HUES6 (cell line): ENCODE data around the gene SGK1.

ENCODE experiments used
- H3K27ac ChIP-seq: 2 replicates; pipeline ENCODE4 v1.7.0; 2013; ENCODE audit warnings: low read depth, mild to moderate bottlenecking, low read length, inconsistent platforms
- H3K27me3 ChIP-seq: 2 replicates; pipeline ENCODE4 v1.6.1; 2013; ENCODE audit warnings: low read length; ENCODE audit not compliant: control insufficient read depth, insufficient read depth
- H3K36me3 ChIP-seq: 2 replicates; pipeline ENCODE4 v1.6.1; 2013; ENCODE audit warnings: low read length; ENCODE audit not compliant: control insufficient read depth, insufficient read depth
- H3K4me1 ChIP-seq: 2 replicates; pipeline ENCODE4 v1.6.1; 2013; ENCODE audit warnings: low read length; ENCODE audit not compliant: control insufficient read depth, insufficient read depth
- H3K4me3 ChIP-seq: 2 replicates; pipeline ENCODE4 v1.5.1; 2013; ENCODE audit warnings: low read depth, low read length
- H3K9ac ChIP-seq: one replicate; pipeline ENCODE4 v1.6.1; 2013; ENCODE audit warnings: mild to moderate bottlenecking, low read length
- H3K9me3 ChIP-seq: 2 replicates; pipeline ENCODE4 v1.6.1; 2013; ENCODE audit warnings: low read depth, low read length; ENCODE audit not compliant: control insufficient read depth, insufficient read depth

The SGK1 gene

DNA sequence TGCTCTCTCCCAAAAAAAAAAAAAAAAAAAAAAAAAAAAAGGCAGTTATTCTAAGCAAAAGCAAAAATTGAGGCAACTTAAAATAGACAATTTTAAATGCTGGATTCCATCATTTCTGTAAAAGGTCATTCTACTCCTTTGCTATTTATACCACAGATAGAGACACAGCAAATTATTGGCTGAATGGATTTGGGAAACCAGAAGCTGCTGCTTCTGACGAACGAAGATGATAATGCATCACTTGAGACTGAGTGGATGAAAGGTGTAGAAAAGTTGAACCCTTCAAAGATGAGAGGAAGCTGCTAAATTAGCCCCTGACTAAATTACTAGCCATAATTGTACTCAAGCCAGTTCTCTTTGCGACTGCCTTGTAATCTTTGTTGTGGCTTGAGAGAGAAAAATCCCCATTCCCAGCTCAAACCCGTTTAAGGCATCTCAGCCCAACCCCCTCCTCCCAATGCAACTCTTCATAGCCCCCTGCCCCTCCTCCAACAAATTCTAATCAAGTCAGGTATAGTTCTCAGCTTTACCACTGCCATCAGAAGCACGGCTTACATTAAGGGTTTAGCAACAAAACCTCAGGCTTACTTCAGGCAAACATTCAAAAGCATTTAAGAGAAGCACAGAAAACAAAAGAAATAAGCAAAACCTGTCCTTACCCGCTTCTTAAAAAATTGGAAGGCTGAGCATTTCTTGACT lies 1.0 kb downstream of the SGK1 start:
- H3K9ac ChIP-seq, result peak overlapping the region; percentile 38

DNA sequence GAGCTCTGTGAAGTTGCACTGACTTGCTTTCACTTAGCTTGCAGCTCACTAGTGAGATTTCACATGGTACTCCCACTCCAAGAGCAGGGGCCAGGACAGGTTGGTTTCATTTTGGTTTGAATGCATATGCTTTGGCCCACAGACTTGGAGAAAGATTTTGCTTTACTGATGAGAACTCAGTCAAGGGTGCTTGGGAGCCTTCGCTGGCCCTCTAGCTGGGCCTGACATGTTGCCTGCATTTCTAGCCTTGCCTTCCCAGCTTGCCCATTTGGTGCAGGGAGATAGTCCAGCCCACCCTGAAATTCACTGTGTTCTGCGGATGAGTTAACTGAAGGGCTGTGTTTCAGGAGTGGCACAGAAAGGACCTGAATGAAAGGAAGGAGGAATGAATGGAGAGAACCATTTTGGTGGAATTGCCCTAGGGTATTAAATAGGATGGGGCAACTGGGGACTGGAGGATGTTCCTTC lies 1.9 kb downstream of the SGK1 start:
- Histone ChIP-seq H3K27ac (no peak overlapping the region), H3K36me3 (no peaks in the 10 kb centered on the region), H3K9ac (no peak overlapping the region), H3K9me3 (no peaks in the 10 kb centered on the region), H3K4me3 (no peak overlapping the region), H3K4me1 (peaks cover 38% of the 10 kb centered on the region), H3K27me3 (peaks cover 33% of the 10 kb centered on the region)

More for the DNA sequence above, 1.0 kb downstream of the SGK1 start:
- H3K27ac ChIP-seq, result no peak overlapping the region
- H3K27me3 ChIP-seq, result peaks cover 33% of the 10 kb centered on the region
- peak overlapping the region; percentile 78 for H3K4me3 ChIP-seq
- H3K9me3 ChIP-seq, result no peaks in the 10 kb centered on the region
- peaks cover 35% of the 10 kb centered on the region for H3K4me1 ChIP-seq
- H3K36me3 ChIP-seq, result no peaks in the 10 kb centered on the region

DNA sequence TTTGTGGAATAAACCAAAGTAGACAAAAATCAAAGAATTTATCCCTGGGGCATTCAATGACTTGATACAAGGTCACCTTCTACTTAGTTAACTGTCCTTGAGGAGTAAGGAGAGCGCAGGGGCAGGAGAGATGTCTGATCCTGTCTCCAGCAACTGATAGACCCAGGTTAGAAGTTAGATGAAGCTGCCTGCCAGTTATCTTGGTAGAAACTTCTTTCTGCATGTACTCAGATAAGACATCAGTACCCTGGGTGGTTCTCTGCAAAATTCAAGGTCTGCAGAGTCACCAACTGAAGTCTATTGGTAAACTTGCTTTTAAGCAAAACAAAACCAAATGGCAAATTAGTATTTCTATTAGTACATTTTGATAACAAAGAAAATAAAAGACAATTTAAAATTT lies 2.7 kb downstream of the SGK1 start:
- H3K27me3 ChIP-seq, result peaks cover 32% of the 10 kb centered on the region
- no peak overlapping the region for H3K4me3 ChIP-seq
- H3K27ac ChIP-seq, result no peak overlapping the region
- H3K9me3 ChIP-seq, result no peaks in the 10 kb centered on the region
- H3K36me3 ChIP-seq, result no peaks in the 10 kb centered on the region
- no peak overlapping the region for H3K9ac ChIP-seq
- H3K4me1 ChIP-seq, result peaks cover 41% of the 10 kb centered on the region

DNA sequence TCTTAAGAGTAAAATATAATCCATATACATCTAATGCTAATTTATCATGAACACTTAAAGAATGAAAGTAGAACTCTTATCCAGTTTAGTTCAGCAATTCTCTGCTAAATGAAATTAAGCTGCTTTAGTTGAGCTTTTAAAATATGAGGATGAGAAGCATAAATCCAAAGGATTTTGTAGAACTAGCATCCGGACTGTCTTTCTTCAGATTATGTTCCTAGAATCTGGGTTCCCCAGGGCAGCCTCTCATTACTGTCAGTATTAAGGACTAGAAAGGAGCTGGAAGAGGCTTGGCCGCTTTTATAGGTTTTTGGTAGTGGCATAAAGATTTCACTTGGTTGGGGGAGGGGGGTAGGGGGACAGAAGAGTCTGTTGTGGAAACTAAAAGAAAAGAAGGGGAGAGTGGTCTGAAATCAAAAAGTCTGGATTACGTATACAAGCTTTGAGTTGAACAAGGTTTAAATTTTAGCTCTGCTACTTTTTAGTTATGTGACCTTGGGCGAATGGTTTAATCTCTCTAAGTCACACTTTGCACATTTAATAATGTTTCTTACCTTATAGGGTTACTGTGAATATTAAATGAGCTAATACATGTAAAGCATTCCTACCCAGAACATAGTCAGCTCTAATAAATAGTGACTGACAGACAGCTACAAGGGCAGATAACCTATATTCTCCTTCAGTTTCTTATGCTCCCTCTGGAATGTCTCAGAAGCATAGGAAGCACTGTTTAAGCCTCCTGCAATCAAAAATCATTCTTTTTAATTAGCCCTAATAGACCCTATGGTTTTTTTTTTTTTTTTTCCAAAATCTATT lies 3.7 kb downstream of the SGK1 start:
- H3K36me3 ChIP-seq, result no peaks in the 10 kb centered on the region
- no peaks in the 10 kb centered on the region for H3K9me3 ChIP-seq
- no peak overlapping the region for H3K4me3 ChIP-seq
- peaks cover 29% of the 10 kb centered on the region for H3K27me3 ChIP-seq
- peaks cover 46% of the 10 kb centered on the region for H3K4me1 ChIP-seq
- no peak overlapping the region for H3K27ac ChIP-seq
- no peak overlapping the region for H3K9ac ChIP-seq

DNA sequence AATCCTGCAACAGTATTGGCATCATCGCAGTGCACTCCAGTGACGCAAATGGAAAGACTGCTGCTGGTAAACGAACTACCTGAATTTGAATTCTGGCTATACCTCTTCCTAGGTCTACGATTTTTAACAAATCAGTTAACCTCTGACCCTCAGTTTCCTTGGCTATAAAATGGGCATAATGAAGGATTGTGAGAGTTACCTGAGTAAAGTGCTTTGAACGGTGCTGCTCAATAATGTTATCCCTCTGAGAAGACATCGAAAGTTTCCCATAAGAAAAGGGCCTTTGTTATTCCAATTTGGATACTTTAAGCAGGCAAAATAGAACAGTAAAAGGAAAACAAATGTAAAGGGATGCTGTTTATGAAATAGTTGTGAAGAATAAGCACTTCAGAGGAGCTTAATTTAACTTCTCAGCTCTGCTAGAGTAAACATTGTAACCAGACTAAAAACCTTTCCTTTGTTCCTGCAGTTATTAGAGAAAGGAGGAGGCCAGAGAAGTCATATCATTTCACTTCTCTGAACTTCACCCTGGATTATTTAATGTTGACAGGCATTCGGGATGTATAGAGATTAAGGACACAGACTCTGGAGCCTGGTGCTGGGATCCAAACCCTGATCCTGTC lies 5.8 kb downstream of the SGK1 start:
- Histone ChIP-seq H3K4me3 (no peak overlapping the region), H3K36me3 (no peaks in the 10 kb centered on the region), H3K9ac (no peak overlapping the region), H3K4me1 (peaks cover 41% of the 10 kb centered on the region), H3K9me3 (no peaks in the 10 kb centered on the region), H3K27me3 (peaks cover 9% of the 10 kb centered on the region), H3K27ac (no peak overlapping the region)

DNA sequence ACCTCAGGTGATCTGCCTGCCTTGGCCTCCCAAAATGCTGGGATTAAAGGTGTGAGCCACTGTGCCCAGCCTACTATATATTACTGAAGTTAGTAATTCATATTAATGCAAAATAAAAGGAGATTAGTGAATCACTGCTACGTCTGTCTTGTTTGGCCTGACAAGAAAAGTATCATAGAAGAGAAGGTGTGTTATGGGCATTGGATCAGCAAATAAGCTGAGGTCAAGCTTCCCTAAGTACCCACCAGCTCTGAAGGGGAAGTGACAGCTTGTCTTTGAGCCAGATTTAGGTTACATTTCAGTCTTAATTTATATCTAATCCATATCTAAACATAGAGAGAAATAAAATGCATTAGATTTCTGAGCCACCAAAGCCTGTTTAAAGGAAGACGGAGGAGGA lies 7.1 kb downstream of the SGK1 start:
- Histone ChIP-seq H3K9me3 (no peaks in the 10 kb centered on the region), H3K4me1 (peaks cover 29% of the 10 kb centered on the region), H3K27ac (no peak overlapping the region), H3K27me3 (no peaks in the 10 kb centered on the region), H3K4me3 (no peak overlapping the region), H3K36me3 (no peaks in the 10 kb centered on the region), H3K9ac (no peak overlapping the region)

DNA sequence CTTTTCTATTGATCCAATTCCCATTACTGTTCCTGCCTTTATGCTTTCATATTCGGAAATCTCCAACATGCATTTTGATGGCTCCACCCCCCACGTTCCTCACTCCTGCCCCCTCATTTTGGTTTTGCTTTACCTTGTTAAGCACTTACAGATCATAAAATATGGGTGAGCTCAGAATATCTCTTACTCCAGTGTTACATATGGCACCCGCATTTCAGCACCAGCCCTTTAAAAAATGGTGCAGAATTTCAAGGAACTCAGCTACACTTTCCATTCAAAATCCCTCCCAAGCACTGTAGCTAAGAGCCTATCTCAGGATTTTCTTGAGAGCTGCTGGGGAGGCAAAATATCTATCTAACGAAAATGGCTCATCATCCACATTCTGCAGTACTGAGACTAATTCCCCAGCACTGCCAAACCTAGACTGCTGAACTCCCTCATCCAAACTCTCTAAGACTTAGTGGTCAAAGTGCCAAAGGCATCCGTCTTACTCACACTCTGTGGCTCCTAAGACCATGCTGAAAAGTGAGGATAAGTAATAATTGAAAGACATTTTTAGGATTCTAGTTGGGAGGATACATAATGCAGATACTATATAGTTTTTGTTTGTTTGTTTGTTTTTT lies 7.8 kb downstream of the SGK1 start:
- H3K4me3 ChIP-seq, result no peak overlapping the region

DNA sequence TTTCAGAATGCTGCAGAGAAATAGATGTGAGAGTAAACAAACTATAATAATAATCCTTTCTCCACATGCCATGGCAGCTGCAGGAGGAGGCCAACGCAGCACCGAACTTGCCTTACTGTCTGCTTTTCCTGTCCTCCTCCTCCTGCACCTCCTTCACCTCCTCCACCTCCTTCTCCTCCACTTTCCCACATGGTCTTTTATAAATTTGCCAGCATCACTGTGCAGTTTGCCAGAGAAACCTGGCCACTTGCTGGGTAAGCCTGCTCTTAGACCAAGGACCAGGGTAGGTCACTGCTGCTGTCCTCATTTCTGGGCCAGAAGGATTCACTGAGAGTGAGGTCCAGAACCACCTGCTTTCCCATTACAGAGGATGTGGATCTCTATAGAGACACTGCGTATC lies 8.7 kb downstream of the SGK1 start:
- H3K4me1 ChIP-seq, result peaks cover 25% of the 10 kb centered on the region; the same call in 1 of the 2 replicates
- no peak overlapping the region for H3K27ac ChIP-seq
- H3K4me3 ChIP-seq, result no peak overlapping the region
- H3K9ac ChIP-seq, result no peak overlapping the region
- H3K36me3 ChIP-seq, result no peaks in the 10 kb centered on the region
- H3K9me3 ChIP-seq, result no peaks in the 10 kb centered on the region
- H3K27me3 ChIP-seq, result no peaks in the 10 kb centered on the region

More for the DNA sequence above, 7.8 kb downstream of the SGK1 start:
- no peak overlapping the region for H3K9ac ChIP-seq
- no peaks in the 10 kb centered on the region for H3K36me3 ChIP-seq
- peaks cover 28% of the 10 kb centered on the region; the same call in 1 of the 2 replicates for H3K4me1 ChIP-seq
- H3K9me3 ChIP-seq, result no peaks in the 10 kb centered on the region
- H3K27ac ChIP-seq, result no peak overlapping the region
- H3K27me3 ChIP-seq, result no peaks in the 10 kb centered on the region

DNA sequence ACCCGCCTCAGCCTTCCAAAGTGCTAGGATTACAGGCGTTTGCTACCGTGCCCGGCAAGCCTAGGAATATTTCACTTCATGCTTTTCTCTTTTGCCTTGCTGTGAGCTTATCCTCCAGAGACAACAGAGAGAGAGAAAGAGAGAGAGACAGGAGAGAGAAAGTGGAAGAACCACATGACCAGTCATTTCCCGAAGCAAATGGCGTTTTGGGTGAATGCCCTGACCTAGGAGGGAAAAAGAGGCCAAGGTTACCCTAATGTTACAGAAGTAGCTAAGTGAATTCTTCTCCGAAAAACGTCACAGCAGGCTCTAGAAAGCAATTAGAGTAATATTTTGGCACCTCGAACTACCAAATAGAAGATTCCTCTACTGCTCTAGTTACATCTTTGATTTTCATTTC lies 9.1 kb downstream of the SGK1 start:
- no peak overlapping the region for H3K4me3 ChIP-seq
- peaks cover 22% of the 10 kb centered on the region; the same call in 1 of the 2 replicates for H3K4me1 ChIP-seq
- no peaks in the 10 kb centered on the region for H3K27me3 ChIP-seq
- H3K27ac ChIP-seq, result no peak overlapping the region
- no peaks in the 10 kb centered on the region for H3K9me3 ChIP-seq
- no peaks in the 10 kb centered on the region for H3K36me3 ChIP-seq
- H3K9ac ChIP-seq, result no peak overlapping the region

DNA sequence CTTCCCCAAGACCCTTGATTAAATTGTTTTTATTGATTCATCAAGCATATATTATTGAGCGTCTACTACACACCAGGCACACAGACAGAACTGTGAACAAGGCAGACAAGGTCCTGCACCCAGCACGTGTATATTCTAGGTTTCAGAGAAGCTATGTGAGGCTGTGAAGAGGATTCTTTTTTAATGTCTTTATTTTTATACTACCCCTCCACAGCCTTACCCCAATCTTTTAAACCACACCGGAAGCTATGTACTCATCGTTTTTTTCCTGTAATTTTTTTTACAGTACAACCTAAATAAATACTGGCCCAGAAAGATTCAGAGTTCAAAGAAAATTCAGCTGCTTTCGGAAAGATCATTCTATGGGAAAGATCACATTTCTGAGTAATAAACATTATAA lies 10.0 kb downstream of the SGK1 start:
- Histone ChIP-seq H3K27ac (no peak overlapping the region), H3K9ac (no peak overlapping the region), H3K9me3 (no peaks in the 10 kb centered on the region), H3K27me3 (no peaks in the 10 kb centered on the region), H3K4me1 (peaks cover 19% of the 10 kb centered on the region; the same call in 1 of the 2 replicates), H3K36me3 (no peaks in the 10 kb centered on the region), H3K4me3 (no peak overlapping the region)
